NOMO-1 treated with DMSO at 0.1 percent for 48 hours (cell line): ENCODE measurements around the gene CNOT8.
"Not testable (repeated sequence)": the region's sequence is repeated elsewhere in the genome, so short reads cannot be mapped to it uniquely, and the experiment has no call there.

Experiments
- DNase-seq: peaks from one replicate; lab custom pipeline; 2025; ENCODE audit not compliant: unreplicated experiment; lab: John Stamatoyannopoulos, UW

Gene CNOT8

DNA sequence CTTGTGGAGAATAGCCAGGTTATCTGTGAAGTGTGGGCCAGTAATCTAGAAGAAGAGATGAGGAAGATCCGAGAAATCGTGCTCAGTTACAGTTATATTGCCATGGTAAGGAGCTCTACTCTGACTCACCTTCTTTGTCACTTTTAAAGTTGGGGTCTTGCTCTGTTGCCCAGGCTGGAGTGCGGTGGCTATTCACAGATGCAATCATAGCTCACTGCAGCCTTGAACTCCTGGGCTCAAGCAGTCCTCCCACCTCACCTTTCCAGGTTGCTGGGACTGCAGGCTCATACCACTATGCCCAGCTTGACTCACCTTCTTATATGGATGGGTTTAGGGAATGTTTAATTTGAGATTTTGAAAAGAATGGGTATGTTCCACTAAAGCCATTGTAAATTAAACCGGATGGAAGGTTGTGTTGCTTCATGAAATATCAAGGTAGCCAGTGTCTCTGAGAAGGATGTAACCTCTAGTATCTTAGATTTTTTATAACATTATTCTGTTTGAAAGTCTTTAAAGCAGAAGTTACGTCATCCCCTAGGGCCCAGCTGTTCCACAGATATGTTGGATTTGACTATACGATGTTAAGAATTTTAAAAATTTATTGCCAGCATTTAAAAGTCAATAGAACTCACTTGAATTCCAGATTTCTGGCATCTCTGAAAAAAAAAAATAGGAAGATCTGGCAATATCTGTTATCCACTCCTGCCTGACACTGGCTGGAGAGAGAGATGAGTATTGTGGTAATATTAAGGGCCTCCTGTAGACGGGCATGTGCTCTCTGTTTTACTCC, 5.1 kb downstream of the CNOT8 start:
- no peak for DNase-seq

- no peak for DNase-seq
These were observed 7.2 kb downstream of the CNOT8 start for GRCh38 chr5:154865466-154866184.

DNA sequence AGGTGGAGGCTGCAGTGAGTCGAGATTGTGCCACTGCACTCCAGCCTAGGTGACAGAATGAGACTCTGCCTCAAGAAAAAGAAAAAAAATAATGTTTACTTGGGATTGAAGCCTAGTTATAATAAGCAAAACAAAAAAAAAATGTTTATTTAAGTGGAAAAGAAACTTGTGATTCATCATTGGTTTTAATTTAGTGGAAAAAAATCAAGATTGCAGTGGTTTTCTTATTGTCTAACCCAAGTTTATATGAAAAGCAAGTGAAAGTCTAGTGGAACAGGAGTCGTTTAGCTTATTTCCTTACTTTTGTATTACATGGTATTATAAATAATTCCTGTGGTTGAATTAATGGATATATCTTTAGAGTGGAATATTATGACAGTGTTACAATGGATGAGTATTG, 8.4 kb downstream of the CNOT8 start:
- DNase-seq, result no peak

GRCh38 chr5:154868702-154869101, 10.3 kb downstream of the CNOT8 start:
- no peak for DNase-seq

DNA sequence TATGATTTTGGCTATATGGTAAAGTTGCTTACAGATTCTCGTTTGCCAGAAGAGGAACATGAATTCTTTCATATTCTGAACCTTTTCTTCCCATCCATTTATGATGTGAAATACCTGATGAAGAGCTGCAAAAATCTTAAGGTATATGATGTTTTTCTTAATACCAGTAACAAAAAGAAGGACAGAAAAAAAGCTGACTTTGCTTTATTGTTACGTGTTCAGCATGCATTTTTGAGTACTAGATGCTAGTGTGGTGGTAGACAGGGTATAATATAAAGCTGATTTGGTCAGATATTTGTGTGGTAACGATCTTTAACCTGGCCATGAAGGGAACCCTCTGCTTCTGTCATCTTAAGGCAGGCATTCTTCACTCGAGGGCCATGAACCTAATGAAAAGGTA, 13.3 kb downstream of the CNOT8 start:
- DNase-seq, result no peak

DNA sequence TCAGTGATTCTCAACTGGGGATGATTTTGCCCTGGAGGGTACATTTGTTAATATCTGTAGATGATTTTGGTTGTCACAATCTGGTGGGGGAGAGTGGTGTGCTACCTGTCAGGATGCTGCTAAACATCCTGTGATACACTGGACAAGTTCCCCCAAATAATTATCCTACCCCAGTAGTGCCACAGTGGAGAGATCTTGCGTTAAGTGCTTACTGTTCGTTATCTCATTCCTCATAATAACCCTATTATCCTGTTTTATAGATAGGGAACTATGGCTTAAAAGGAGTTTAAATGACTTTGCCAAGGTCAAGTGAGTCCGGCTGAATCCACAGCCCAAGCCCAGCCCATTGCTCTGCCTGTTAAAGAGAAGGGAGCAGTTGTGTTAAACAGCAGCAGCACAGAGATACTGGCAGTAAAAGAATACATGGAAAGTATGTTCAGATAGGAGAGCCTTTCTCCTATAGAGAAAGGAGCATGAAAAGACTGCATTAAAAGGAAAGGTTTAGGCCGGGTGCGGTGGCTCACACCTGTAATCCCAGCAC, 15.4 kb downstream of the CNOT8 start:
- no peak for DNase-seq

DNA sequence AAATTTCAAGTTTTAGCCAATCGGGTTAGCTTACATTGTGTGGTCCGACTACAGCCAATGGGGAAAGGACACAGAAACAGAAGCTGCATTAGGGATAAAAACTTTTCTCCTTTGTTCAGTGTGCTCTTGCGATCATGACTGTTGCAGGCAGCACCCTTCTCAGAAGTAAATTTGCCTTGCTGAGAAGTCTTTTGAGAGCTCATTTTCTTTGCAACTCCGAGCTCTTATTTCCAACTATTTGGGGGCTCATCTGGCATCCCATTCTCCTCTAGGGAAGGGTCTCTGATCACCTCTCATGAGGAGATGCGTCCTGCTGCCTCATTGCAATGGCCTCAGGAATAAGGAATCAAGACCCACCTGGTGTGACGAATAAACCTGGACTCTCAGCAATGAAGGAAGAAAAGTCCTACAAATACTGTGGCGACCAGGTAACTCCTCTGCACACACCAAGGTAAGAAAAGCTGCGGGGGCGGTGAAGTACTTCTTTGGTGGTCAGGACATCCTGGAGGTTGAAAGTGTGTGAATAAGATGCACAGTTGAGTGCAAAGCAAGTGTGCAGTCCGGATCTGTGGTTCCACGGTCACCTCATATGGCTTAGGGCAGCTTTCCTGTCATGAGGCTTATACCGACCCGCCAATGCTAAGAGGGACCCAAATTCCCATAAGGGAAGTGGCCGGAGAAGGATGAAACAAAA, 20.4 kb downstream of the CNOT8 start:
- no peak for DNase-seq

DNA sequence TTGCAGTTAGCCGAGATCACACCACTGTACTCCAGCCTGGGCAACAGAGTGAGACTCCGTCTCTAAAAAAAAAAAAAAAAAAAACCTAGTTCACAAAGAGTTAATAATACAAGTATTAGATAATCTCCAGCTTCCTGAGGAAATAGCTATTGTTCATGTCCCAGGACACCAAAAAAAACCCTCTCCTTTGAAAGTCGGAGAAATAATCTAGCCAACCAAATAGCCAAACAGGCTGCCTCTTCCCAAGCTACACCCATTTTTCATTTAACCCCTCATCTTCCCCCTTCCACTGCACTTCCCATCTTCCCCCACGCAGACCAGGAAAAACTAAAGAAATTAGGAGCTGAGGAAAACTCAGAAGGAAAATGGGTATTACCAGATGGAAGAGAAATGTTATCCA, 23.6 kb downstream of the CNOT8 start:
- no peak for DNase-seq

DNA sequence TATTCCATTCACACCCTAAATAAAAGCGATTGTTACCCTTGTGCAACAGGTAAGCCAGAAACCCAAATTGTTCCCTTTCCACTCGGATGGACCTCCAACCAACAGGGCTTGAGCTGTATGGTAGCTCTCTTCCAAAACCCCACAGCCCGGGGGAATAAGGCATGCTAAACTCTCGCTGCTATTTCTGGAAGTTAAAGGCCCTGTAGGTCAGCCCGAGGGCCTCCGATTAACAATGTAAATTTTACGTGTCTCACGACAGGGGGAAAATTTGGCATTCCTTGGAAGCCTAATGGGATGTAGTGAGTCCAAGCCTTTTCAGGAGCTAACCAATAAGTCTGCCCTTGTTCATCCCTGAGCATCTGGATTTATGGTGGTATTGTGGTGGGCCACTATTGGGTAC, 26.0 kb downstream of the CNOT8 start:
- no peak for DNase-seq

DNA sequence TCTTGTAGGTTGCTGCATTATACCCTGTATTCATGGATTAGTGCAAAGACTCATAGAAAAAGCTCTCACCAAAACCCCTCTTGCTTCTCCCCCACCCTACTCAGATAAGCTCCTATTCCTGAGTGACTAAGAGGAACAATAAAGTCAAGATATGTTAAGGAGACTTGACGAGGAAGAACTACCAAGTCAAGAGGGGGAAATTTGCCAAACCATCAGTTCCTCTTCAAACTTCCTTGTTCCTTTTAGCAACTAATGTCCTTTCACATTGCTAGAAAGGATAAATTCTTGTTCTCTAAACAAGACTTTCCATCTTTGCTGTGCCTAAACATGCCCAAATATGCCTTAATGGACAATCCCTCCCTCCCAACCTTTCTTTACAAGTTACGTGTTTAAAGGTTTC, 27.0 kb downstream of the CNOT8 start:
- DNase-seq, result peak; percentile 12

DNA sequence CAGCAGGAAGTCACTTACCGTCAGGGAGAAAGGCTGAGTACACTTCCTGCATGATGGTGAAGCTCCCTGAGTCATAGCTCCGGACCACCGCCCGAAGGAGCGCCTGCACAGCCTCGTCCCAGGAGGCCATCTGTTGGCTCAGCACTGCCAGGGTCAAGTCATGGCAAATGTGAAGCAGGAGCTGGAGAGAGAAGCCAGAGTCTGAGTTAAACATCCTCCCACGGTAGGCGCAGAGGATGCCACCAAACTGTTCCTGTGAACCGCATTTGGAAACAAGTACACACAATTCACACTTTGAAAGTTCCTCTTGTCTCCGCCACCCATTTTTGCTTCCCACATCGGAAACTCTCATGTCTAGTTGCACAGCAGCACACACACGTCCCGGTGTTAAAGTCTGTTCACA, 33.9 kb downstream of the CNOT8 start:
- no peak for DNase-seq

GRCh38 chr5:154893381-154893780, 35.0 kb downstream of the CNOT8 start:
- DNase-seq, result no peak

DNA sequence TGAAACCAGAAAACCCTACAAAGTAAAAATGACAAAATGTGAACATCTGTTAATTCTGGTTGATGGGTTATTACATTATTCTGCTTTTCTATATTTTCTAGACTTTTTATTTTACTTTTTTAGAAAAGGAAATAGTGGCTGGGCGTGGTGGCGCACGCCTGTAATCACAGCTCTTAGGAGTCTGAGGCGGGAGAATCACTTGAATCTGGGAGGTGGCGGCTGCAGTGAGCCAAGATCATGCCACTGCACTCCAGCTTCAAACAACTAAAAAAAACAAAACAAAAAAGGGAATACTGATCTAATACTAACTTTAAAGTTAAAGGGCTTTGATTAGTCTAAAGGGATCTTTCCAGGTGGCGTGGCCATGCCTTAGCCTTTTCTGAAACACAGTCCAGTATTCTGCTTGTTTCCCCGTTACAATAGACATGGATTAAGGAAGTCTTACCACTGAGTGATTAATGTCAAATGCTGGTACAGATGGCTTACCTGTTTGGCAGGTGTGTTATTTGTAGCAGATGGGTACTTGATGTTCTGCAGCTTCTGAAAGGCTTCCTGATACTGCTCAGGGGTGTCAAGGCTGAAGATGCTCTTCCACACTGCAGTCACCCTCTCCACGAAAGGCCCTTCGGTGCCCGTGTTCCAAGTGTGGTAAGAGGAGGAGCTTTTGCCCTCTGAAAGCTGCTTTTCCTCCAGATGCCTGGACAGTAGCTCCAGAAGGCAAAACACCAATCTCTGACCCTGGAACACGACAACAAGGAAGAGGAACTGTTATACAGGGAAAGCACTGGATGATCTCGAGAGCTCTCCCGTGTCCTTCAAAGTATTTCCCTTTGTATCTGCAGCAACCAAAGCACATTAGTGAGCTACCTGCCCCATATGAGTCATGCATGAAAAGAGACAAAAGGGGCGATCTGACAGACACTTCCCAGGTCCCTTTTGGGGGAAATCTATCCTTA, 37.5 kb downstream of the CNOT8 start:
- no peak for DNase-seq

DNA sequence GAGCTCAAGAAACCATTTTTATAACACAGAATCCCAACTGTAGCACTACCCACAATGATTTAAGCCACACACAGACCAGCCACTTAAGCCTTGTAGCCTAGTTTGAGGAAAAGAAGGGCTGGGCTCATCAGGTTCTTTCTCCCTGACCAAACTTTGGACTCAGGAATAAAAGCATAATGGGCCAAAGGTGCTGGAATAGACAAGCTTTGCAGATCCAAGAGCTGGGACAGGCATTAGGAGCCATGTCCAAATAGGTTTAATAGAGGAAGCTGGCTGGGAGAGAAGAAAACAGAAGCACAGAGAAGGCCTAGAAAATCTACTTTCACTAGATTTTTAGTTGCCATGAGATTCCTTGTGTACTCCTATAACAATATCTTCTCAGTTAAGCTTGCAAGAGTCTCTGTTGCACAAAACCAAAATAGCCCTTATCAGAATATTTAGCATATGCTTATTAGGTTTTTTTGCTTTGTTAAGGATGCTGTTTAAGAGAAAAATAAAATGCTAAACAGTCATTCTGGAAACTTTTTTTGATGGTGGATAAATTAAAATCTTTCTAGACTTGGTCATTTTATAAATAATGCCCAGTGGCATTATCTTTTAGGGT, 38.2 kb downstream of the CNOT8 start:
- no peak for DNase-seq

DNA sequence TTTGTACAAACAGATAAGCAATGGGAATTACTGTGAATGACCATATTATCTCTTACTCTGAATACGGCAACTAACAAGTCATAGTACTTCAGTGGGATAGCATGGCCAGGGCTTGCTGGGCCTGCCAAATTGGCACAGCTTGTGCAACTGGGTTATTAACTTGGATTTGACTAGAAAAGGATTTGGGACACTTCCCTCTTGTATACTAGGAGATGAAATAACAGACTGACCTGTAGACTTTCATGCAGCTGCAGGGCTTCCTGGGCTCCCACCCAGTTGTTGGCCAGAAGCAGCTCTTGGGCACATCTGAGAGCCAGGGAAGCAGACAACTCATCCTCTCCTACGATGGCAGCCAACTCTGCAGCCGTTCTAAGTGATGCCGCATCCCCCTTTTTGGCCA, 39.8 kb downstream of the CNOT8 start:
- DNase-seq, result no peak

DNA sequence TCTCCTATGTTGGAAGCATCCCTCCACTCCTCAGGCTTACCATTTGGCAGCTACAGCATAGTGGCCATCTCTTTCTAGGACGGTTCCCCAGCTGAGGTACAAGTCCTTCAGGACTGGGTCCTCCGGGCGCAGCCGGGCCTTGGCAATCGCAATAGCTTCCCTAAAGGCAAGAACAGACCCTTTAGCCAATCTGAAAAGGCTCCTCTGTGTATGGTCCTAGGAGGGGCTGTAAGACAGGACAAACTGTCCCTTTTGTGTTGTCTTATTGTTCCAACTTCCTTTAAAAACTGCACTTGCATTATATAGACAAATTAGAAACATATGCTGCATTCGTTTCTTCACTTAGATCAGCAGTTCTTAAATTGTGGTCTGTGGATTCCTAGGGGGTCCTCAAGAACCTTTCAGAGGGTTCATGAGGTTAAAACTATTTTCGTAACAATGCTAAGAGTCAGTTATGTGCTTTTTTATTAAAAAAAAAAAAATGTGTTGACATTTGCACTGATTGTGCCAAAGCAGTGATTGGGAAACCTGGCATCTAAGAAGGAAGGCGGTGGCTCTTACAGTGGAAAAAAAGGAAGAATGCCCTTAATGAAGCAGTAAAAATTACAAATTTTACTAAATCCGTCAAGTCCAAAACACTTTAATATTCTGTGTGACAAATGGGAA, 40.9 kb downstream of the CNOT8 start:
- no peak for DNase-seq

GRCh38 chr5:154900066-154900465, 41.6 kb downstream of the CNOT8 start:
- no peak for DNase-seq

- DNase-seq, result no peak
These were observed 42.8 kb downstream of the CNOT8 start for GRCh38 chr5:154901276-154901675.

GRCh38 chr5:154901913-154902312, 43.5 kb downstream of the CNOT8 start:
- no peak for DNase-seq

DNA sequence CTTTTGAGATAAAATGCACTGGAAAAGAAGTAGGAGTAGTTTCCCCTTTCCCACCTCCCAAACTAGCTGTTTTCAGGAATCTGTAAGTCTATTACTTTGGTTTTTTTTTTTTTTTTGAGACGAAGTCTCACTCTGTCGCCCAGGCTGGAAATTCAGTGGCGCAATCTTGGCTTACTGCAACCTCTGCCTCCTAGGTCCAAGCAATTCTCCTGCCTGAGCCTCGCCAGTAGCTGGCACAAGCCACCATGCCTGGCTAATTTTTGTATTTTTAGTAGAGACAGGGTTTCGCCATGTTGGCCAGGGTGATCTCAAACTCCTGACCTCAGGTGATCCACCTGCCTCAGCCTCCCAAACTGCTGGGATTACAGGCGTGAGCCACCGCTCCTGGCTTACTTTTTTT, 47.2 kb downstream of the CNOT8 start:
- DNase-seq, result not testable (repeated sequence)
